Fibroblast of skin of right biceps (primary cell): ENCODE measurements around the gene PAPOLG.
"Not testable (repeated sequence)": the region's sequence is repeated elsewhere in the genome, so short reads cannot be mapped to it uniquely, and the experiment has no call there.

ENCODE experiments used
- DNase-seq: peaks from one replicate; pipeline ENCODE4 v3.0.0-alpha.2; 2013

PAPOLG gene

DNA sequence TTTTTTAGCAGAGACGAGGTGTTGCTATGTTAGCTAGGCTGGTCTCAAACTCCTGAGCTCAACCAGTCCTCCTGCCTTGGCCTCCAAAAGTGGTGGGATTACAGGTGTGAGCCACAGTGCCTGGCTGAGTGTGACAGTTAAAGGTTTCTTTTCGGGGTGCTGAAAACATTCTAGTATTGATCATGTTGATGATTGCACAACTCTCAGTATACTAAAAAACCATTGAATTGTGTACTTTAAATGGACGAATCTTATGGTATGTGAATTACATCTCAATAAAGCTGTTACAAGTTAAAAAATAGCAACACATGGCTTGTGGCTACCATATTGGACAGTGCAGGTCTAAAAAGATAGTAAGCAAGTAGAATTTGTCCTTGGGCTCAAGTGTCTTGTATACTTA lies 22.3 kb downstream of the PAPOLG start:
- DNase-seq, result no peak

DNA sequence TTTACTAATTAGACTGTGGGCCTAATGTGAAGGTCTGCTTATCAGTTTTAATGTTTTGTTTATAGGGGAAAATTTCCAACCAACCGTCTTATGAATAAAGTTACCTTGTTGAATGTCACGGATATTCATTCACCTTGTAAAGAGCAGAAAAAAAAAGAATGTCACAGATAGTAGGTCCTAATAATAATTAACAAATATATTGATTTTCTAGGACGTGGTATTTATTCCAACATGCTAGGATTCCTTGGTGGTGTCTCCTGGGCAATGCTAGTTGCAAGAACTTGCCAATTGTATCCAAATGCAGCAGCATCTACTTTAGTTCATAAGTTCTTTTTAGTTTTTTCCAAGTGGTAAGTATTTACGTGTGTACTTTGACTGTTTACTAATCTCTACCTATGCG lies 23.4 kb downstream of the PAPOLG start:
- no peak for DNase-seq

DNA sequence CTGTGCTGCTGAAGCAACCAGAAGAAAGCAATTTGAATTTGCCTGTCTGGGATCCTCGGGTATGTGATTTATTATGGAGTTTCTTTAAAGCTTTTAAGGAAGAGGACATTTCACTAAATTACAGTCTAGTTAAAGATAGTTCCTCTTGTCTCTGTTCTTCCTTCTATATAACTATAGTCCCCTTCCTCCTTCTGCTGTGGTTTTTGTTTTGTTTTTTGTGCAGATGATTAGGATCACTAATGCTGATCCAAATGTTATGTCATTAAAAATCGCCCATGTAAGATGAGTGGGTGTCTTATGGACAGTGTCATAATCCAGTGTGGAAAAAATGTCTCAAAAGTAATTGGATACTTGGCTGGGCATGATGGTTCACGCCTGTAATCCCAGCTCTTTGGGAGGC lies 24.7 kb downstream of the PAPOLG start:
- DNase-seq, result no peak

DNA sequence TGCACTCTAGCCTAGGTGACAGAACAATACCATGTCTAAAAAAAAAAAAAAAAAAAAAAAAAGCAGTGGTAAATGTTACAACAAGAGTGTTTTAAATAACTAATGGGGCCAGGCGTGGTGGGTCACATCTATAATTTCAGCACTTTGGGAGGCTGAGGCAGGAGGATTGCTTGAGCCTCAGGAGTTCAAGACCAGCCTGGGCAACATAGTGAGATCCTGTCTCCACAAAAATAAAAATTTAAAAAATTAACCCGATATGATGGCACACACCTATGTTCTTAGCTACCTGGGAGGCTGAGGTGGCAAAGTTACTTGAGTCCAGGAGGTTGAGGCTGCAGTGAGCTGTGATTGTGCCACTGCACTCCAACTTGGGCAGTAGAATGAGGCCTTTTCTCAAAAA lies 37.1 kb downstream of the PAPOLG start:
- DNase-seq, result no peak

DNA sequence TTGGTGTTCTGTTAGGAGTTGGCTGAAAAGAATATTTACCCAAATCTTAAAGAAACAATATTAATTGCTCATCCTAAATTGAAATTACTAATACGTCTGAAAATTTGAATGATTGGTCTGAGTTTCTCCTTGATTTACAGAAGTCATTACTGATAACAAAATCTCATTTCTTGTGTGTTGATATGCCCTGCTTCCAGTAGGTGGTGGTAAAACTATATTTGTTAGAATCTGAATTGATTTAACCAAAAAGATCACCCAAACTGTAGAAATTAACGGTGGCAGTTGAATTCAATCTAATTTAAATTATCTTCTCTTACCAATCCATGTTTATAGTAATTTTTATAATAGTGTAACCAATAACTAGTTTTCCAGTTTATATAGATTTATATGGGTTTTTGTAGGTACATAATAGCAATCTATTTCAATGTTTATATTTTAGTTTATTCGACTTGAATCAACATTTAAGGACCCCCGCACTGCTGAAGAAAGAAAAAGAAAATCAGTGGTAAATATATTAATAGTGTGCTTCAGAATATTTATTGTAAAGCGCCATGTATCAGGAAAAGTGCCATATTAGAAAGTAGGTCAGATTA lies 38.3 kb downstream of the PAPOLG start:
- peak; percentile 18 for DNase-seq

DNA sequence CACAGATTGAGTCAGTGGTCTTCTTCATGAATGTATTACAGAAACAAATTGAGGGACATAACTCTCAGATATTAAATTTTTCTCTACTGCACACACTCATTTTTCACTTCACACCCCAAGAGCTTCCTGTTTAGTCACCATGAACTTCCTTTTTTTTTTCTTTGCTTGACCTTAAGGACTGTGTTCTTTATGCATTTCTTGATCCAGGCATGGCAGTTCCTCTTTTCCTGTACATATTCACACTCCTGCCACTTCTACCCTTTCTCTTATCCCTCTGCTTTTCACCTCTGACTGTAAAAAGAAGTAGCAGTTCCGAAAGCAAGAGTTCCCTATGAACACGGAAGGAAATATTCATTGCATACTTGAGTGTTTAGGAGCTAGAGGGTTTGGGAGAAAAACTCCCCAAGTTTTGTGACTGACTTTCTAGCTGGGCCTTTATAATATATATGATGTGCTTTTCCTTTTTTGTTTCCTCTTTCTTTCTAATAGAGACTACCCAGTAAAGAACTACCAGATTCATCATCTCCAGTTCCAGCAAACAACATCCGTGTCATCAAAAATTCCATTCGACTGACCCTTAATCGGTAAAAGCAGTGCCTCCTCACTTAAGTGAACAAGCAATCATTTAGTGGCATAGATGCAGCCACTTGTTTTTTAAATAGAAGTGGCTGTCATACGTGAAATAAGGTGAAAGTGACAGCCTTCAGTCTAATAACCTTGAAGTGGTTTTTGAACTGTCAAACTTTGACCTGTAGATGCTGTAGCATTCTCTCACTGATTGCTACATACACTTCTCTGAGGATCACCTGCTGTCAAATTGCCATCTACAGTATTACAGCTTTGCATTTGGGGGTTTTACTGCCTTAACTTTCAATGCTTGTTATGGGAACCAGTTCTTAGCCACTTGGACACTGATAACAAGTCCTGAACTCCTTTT lies 40.8 kb downstream of the PAPOLG start:
- DNase-seq, result no peak

DNA sequence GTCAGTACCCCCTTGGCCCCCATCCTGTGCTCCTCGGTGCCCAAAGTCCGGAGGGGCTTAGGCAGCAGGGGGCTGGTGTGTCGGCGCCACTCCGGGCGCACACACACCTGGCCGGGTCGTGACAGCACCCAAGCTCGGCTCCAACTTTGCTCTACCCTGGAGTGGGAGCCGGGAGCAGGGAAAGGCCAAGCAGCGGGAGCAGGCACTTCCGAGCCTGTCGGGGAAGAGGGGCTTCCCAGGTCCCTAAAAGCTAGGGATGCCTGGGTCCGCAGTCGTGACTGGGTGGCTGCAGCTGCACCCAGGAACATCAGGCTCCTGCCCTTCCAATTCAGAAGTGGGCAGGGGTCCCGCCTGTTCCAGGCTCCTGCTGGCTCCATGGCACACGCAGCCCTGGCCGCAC lies 48.4 kb downstream of the PAPOLG start:
- DNase-seq, result no peak

DNA sequence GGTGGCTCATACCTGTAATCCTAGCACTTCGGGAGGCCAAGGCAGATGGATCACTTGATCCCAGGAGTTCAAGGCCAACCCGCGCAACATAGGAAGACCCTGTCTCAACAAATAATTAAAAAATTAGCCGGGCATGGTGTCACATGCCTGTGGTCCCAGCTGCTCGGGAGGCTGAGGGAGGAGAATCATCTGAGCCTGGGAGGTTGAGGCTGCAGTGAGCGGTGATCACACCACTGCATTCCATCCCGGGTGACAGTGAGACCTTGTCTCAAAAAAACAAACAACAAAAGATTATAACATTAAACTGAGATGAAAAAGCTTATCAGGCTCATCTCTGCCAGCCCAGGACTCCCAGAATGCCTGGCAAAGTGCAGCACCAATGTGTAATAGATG lies 50.5 kb downstream of the PAPOLG start:
- no peak for DNase-seq

DNA sequence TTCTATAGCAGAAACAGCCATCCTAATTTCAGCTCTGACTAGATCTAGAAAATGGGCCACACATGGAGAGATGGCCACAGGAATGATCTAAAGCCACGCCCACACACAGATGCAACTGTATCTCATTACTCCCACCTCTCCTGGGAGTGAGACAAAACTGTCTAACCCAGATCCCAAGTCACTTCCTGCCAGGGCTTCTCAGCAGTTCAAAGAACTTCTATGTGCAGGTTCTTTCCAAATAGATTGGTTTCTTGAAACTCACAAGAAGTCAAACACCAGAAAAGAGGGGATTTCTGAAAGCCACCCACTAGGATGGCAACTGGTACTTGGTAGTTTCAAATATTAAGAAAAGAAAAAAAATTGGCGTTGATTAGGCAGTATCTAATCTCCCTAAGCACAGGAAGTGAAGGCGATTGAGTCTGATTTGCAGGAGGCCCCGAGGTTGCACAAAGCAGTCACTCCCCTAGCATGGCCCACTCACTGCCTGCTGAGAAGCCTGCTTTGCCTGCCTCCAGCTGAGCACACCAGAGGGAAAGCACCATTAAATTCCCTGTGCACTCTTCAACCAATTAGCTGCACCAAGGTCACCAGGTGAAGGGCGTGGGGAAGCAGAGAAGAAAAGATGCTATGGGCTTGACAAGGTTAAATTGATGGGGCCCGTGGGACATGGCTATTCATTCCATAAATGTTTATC lies 51.1 kb downstream of the PAPOLG start:
- DNase-seq, result peak; percentile 89

DNA sequence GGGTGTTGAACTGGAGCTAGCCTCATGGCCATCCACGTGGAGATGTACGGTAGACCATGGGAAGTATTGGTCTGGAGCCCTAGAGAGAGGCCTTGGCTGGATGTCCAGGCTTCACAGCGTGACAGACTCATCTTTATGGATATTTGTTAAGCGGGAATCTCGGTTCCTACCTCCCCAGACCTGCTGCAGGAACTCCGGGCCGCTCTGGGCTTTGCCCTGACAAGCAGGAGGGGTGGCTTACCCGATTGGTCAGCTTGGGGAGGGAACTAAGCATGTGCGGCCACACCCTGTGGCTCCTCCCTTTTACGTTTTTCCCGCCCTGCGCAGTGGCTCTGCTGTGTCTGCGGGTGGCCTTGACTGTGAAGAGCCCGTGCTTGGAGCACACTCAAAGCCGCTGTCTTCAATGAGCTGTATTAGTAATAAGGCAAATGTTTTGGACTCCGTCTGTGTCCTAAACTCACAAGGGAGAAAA lies 52.3 kb downstream of the PAPOLG start:
- no peak for DNase-seq

DNA sequence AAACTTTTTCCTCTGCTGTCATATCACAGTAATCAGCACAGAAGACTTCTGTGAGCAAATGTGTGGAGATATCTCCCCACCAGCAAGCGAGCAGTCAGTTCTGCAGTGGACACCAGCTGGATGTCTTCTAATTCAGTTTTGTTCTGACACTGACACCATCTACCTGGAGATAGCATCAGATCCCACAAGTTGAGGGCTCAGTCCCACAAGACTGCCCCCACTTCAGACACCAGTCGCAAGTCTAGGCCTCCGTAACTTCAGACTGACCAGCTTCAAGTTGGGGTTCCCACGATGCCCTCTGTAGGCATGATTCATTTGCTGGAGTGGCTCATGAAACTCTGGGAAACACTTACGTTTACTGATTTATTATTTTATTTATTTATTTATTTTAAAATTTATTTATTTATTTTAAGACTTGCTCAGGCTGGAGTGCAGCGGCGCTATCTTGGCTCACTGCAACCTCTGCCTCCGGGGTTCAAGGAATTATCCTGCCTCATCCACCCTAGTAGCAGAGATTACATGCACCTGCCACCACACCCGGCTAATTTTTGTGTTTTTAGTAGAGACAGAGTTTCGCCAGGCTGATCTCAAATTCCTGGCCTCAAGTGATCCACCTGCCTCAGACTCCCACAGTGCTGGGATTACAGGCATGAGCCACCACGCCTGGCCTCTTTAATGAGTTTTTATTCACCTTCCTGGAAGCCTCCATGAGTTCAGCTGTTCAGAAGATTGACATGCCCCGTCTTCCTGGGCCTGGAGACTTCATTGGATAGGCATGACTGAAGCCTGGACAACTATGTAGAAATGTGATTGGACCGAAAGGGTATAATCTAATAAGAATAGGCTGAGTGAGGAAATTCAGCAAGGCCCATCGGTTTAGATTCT lies 55.7 kb downstream of the PAPOLG start:
- no peak for DNase-seq

DNA sequence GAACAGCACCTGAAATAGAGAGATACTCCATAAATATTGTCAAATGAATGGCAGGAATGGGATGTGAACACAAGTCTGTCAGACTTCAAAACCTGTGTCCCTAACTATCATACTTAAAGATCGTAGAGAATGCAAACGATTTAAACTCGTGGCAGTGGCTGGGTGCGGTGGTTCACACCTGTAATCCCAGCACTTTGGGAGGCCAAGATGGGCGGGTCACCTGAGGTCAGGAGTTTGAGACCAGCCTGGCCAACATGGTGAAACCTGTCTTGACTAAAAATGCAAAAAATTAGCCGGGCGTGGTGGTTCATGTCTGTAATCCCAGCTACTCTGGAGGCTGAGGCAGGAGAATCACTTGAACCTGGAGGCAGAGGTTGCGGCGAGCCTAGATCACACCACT lies 61.1 kb downstream of the PAPOLG start:
- not testable (repeated sequence) for DNase-seq

DNA sequence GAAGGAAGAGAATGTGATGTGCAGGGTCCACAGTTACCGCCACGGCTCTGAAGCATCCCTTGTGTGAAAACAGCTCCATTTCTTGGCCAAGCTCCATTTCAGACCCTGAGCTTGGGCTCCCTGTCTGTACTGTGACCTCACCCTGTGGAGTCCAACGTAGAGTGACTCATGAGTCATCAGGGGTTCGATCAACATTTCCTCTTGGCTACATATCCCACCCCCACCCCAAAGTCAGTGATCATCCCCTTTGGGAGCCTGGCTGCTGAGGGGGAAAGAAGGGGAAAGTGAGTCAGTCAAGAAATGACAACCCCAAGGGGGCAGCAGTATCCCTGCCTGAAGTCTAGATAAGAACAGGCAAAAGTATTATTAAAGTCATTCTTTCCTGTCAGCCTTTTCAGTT lies 62.2 kb downstream of the PAPOLG start:
- peak; percentile 20 for DNase-seq

DNA sequence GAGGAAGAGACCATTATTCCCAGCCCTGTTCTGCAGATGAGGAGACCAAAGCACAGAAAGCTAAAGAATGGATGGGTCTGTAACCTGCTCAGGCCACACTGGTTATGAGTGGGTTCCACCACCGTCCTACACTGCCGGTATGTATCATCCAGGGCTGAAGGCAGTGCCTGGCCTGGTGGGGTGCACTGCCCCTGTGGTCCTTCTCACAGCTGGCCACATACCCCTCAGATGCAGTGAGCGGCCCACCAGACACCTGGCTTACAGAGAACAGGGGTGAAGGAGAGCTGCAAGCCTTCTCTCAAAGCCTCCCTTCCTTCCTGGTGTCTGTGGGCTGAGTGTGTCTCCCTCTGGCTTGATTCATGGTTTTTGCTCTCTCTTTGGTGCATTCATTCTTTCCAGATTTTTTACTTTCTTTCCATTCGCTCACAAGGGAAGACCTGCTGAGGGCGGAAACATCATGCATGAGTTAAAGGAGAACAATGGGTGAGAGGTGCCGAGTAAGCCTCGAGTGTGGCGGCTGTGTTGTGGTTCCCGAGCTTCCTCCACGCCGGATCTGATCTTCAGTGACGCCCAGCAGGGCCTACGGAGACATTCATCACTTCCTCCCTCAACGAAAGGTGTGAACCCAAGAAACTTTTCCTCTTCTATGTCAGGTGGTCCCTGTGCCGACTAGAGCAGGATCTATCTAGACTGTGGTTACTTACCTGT lies 63.2 kb downstream of the PAPOLG start:
- DNase-seq, result no peak

DNA sequence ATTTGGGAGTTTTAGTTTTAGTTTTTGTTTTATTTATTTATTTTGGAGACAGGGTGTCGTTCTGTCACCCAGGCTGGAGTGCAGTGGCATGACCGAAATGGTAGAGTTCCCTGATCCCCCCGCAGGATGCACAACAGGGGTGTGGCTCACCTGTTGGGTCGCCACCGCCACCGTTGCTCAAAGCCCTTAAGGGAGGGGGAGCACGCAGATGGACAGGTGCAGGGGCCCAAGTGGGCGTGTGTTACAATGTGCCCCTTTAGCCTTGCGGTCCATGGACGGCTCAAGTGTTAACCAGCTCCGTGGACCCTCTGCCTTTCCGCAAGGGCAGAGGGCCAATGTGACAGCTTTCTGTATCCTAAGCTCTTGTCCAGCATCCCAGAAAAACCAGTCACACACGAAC lies 63.9 kb downstream of the PAPOLG start:
- DNase-seq, result no peak

DNA sequence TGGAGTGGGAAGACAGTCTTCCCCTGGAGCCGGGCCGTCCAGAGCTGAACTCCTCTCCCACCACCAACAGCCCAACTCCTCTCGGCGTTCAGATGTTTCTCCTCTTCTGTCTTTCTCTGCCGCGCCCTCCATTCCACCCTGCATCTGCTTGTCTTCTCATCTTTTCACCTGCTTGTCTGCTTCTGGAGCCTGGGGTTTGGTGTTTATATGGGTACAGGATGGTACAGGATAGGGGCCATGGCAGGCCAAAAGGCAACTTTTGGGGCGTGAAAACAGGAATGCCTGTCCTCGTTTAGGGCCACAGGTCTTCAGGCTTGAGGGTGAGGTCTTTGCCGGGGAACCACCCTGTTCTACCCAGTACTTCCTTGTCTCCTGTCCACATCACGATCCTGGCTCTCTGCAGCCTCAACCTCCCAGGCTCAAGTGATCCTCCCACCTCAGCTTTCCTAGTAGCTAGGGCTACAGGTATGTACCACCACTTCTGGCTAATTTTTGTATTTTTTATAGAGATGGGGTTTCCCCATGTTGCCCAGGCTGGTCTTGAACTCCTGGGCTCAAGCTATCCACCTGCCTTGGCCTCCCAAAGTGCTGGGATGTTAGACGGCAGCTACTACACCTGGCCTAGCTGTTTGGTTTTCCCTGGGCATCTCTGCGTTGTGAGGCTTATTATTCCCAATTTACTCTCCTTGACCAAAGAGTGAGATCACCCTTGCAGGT lies 64.5 kb downstream of the PAPOLG start:
- DNase-seq, result no peak

DNA sequence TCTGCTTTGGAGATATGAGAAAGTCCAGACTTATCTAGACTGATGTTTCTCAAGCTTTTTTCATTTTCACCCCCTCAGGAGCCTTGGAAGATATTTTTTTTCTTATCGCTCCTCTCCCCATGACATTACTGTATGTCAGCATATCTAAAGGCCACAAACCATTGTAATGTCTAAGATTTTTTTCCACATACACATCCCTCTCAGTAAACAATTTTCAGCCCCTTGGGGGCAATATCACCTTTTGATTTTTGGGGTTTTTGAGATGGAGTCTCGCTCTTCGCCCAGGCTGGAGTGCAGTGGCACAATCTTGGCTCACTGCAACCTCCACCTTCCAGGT lies 65.0 kb downstream of the PAPOLG start:
- DNase-seq, result no peak

DNA sequence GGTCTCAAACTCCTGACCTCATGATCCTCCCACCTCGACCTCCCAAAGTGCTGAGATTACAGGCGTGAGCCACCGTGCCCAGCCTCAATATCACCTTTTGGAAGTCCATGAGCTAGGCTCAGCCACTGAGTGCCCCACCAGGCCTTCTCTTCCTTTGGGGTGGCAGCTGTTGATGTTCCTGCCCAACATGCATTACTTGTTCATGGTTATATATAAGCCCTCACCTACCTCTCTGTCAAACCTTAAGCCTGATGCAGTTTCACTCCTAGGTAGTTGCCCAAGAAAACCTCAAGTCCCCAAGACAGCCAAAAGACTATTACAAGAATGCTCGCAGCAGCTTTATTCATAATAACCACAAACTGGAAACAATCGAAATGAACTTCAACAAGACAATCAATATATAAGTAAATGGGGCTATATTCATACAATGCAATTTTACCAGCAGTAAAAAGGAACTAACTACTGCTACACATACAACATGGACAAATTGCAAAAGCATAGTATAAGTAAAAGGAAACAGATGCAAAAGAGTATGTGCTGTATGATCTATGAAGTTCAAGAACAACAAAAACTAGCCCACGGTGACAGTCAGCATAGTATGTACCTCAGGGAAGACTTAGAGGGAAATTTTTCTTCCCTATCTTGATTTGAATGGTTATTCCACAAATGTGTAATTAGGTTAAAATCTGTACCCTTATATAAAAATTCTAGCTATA lies 65.7 kb downstream of the PAPOLG start:
- no peak for DNase-seq

DNA sequence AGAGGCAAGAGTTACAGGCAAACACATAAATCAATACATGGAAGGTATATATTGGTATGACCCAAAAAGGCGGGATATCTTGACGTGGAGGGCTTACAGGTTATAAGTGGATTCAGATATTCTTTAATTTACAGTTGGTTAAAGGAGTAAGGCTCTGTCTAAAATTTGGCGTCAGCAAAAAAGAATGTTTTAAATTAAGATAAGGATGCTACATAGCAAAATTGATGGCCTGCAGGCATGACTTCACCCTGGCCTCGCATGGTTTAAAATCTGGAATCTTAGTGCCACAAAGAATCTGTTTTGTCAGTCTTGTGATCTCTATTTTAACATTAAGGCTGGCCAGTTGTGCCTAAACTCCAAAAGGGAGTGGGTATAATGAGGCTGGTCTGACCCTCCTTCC lies 66.9 kb downstream of the PAPOLG start:
- DNase-seq, result no peak

DNA sequence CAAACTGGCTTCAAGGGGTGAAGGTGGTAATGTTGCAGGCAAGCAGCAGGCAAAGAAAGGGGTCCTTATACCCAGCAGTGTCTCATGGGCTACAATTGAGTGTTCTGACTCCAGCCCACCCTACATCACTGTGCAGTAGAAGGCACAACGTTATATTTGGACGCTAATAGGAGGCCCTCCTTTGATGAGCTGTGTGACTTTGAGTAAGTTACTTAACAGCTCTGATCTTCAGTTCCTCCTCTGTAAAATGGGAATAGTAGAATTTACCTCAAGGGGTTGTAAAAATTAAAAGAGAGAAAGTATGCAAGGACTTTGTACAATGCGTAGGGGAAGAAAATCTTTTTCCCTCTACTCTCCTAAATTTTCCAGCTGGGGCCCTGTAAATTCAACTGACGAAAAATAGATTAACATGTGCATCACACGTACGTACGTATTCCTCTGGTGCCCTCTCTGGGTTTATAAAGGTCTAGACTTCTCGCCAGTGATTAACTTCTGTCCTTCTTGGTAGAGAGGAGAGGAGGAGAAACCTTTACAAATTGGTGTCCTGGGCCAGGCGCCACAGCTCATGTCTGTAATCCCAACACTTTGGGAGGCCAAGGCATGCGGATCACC lies 67.7 kb downstream of the PAPOLG start:
- no peak for DNase-seq
